GM23338 (cell line): ENCODE data around the gene PDCD4. TPM values are rescaled to one million over a fixed set of nuclear protein-coding genes. Genes with fewer than 3 reads are reported as not detected.

Source experiments
- ATAC-seq: fragments of 200-7000 bp; cut with Tn5 transposase; 3 replicates; pipeline ENCODE4 v1.9.1; 2020
- DNase-seq: peaks from one replicate; pipeline ENCODE4 v3.0.0-alpha.2; 2015; ENCODE audit warnings: low spot score
- H2AFZ ChIP-seq: fragments of 200-600 bp; sonication (generic); 2 replicates; pipeline ENCODE4 v1.8.0; 2016; ENCODE audit warnings: antibody characterized with exemption, mild to moderate bottlenecking, moderate library complexity
- H3F3A ChIP-seq: fragments of 200-600 bp; sonication (generic); replicated peaks from 2 replicates; pipeline ENCODE4 v1.8.0; 2017; ENCODE audit warnings: antibody characterized with exemption, mixed run types, low read depth
- H3K27ac ChIP-seq: fragments of 200-600 bp; sonication (generic); 2 replicates; pipeline ENCODE4 v1.6.1; 2016; ENCODE audit warnings: low read depth
- H3K27me3 ChIP-seq: fragments of 200-600 bp; sonication (generic); 2 replicates; pipeline ENCODE4 v1.8.0; 2016; ENCODE audit warnings: mild to moderate bottlenecking, mixed run types, moderate library complexity; ENCODE audit not compliant: insufficient read depth
- H3K36me3 ChIP-seq: fragments of 200-600 bp; sonication (generic); 2 replicates; pipeline ENCODE4 v1.8.0; 2016; ENCODE audit warnings: mild to moderate bottlenecking; ENCODE audit not compliant: insufficient read depth
- H3K4me1 ChIP-seq: fragments of 200-600 bp; sonication (generic); 2 replicates; pipeline ENCODE4 v1.8.0; 2016; ENCODE audit warnings: mild to moderate bottlenecking, moderate library complexity; ENCODE audit not compliant: insufficient read depth
- H3K4me2 ChIP-seq: fragments of 200-600 bp; sonication (generic); 2 replicates; pipeline ENCODE4 v1.7.1; 2017; ENCODE audit warnings: mixed run types
- H3K4me3 ChIP-seq: fragments of 200-600 bp; sonication (generic); 2 replicates; pipeline ENCODE4 v1.6.1; 2016; ENCODE audit warnings: mixed run types
- H3K79me2 ChIP-seq: fragments of 200-600 bp; sonication (generic); replicated peaks from 2 replicates; pipeline ENCODE4 v1.8.0; 2017; ENCODE audit warnings: mild to moderate bottlenecking; ENCODE audit not compliant: insufficient read depth
- H3K9me2 ChIP-seq: fragments of 200-600 bp; sonication (generic); 2 replicates; pipeline ENCODE4 v1.8.0; 2017; ENCODE audit not compliant: insufficient read depth
- H4K20me1 ChIP-seq: fragments of 200-600 bp; sonication (generic); replicated peaks from 2 replicates; pipeline ENCODE4 v1.8.0; 2017; ENCODE audit warnings: mild to moderate bottlenecking; ENCODE audit not compliant: insufficient read depth
- H3K27ac Mint-ChIP-seq: 2 replicates; pipeline ENCODE4 v1.8.0; 2020; ENCODE audit warnings: inconsistent platforms, mild to moderate bottlenecking, moderate library complexity, mixed read lengths
- H3K27me3 Mint-ChIP-seq: 3 replicates; pipeline ENCODE4 v1.8.0; 2022; ENCODE audit warnings: low read depth, mild to moderate bottlenecking, moderate library complexity, mixed read lengths, inconsistent platforms; ENCODE audit not compliant: insufficient read depth, poor library complexity
- H3K36me3 Mint-ChIP-seq: 3 replicates; pipeline ENCODE4 v1.8.0; 2021; ENCODE audit warnings: low read depth, mild to moderate bottlenecking, inconsistent platforms, moderate library complexity, mixed read lengths
- H3K4me1 Mint-ChIP-seq: 3 replicates; pipeline ENCODE4 v1.8.0; 2020; ENCODE audit warnings: mild to moderate bottlenecking, inconsistent platforms, mixed read lengths
- H3K4me3 Mint-ChIP-seq: 3 replicates; pipeline ENCODE4 v1.8.0; 2021; ENCODE audit warnings: moderate library complexity, mild to moderate bottlenecking, inconsistent platforms, mixed read lengths
- H3K9me3 Mint-ChIP-seq: 3 replicates; pipeline ENCODE4 v1.8.0; 2020; ENCODE audit warnings: moderate library complexity, mild to moderate bottlenecking, inconsistent platforms, mixed read lengths
- CREB1 ChIP-seq: fragments of 250-450 bp; sonication (Bioruptor Pico); IDR thresholded peaks from 2 replicates; pipeline ENCODE4 v1.5.0; 2020; ENCODE audit warnings: low read depth, mild to moderate bottlenecking, moderate library complexity
- CTCF ChIP-seq, 2 experiments: fragments of 200-600 bp in 1 of 2; sonication (generic) in 1 of 2; conservative IDR thresholded peaks; 2 replicates each; pipeline versions ENCODE4 v1.5.1 to v1.6.1; 2016 to 2017; ENCODE audit warnings: antibody characterized with exemption in 2 of 2, low read depth in 2 of 2, mild to moderate bottlenecking in 2 of 2, moderate library complexity in 1 of 2
- ETS1 ChIP-seq: IDR thresholded peaks from 2 replicates; pipeline ENCODE4 v1.6.1; 2016; ENCODE audit warnings: antibody characterized with exemption
- EZH2phosphoT487 ChIP-seq: fragments of 200-600 bp; sonication (generic); IDR thresholded peaks from one replicate; pipeline ENCODE4 v1.8.1; 2018; ENCODE audit warnings: antibody characterized with exemption; ENCODE audit not compliant: unreplicated experiment
- JUNB ChIP-seq: IDR thresholded peaks from one replicate; pipeline ENCODE4 v1.6.1; 2016; ENCODE audit warnings: antibody characterized with exemption; ENCODE audit not compliant: unreplicated experiment
- POLR2AphosphoS5 ChIP-seq: IDR thresholded peaks from 2 replicates; pipeline ENCODE4 v1.6.1; 2016; ENCODE audit warnings: antibody characterized with exemption, low read depth
- ZNF462 ChIP-seq: fragments of 250-450 bp; sonication (Bioruptor Pico); IDR thresholded peaks from 2 replicates; pipeline ENCODE4 v1.5.0; 2020; ENCODE audit warnings: mild to moderate bottlenecking, moderate library complexity
- polyA plus RNA-seq: library from polyadenylated mRNA; unstranded; fragments of >200 nt; fragmentation: Nextera tagmentation; extraction: Ambion mirVana; gene quantifications from 2 replicates; pipeline ENCODE4 v1.2.1, GENCODE V29; 2016
- total RNA-seq: library from RNA; depleted of rRNA; stranded (reverse); fragments of >200 nt; shearing (Covaris generic); gene quantifications from 2 replicates; pipeline ENCODE4 v1.2.3, GENCODE V29; 2014

Gene PDCD4
- total and polyA plus RNA-seq, 2 experiments from 2014 or later: 10.1 to 18.0 TPM

GRCh38 chr10:110852255-110852896 is 19.4 kb upstream of the PDCD4 start:
- Mint-ChIP-seq H3K27ac (no peak overlapping the region; the same call in 1 of the 2 replicates), H3K9me3 (no peaks in the 10 kb centered on the region), H3K4me1 (no peaks in the 10 kb centered on the region), H3K27me3 (peaks cover 4% of the 10 kb centered on the region), H3K36me3 (no peaks in the 10 kb centered on the region), H3K4me3 (no peak overlapping the region)
- Histone ChIP-seq H3K9me2 (no peaks in the 10 kb centered on the region), H3F3A (no peaks in the 10 kb centered on the region), H3K36me3 (no peaks in the 10 kb centered on the region), H3K4me3 (no peak overlapping the region), H3K4me2 (no peak overlapping the region), H3K27me3 (no peaks in the 10 kb centered on the region), H2AFZ (peak overlapping the region; percentile 69; the same call in 1 of the 2 replicates), H3K4me1 (no peaks in the 10 kb centered on the region), H3K27ac (no peak overlapping the region), H3K79me2 (no peaks in the 10 kb centered on the region), H4K20me1 (no peaks in the 10 kb centered on the region)
- TF ChIP-seq CREB1 (no peak), CTCF (conservative IDR thresholded peaks at IDR 0.05; ENCODE audit: low read depth in 2 of 2) (no peak), EZH2phosphoT487 (no peak), ZNF462 (CRISPR knock-in tag) (no peak), ETS1 (no peak), JUNB (no peak), POLR2AphosphoS5 (no peak)
- no peak for ATAC-seq
- peak; percentile 13 for DNase-seq
